NT2/D1 (cell line): ENCODE measurements around the gene ZBTB7A.

Experiments used
- SUZ12 ChIP-seq: IDR thresholded peaks from 2 replicates; pipeline ENCODE4 v1.6.1; 2011; ENCODE audit not compliant: insufficient read length, insufficient read depth; ENCODE audit errors: extremely low read depth
- YY1 ChIP-seq: IDR thresholded peaks from 2 replicates; pipeline ENCODE4 v1.6.1; 2011; ENCODE audit not compliant: insufficient read length, insufficient read depth
- ZNF274 ChIP-seq: IDR thresholded peaks from 2 replicates; pipeline ENCODE4 v1.6.1; 2011; ENCODE audit warnings: mild to moderate bottlenecking, low read depth, low read length

GRCh38 chr19:4015705-4016402 is 50.8 kb downstream of the ZBTB7A start:
- TF ChIP-seq YY1 (no peak), ZNF274 (no peak), SUZ12 (no peak)
